ENCODE measurements around the gene ACTR3.
A peak's percentile ranks its signal among the peaks of the same experiment; 100 is the strongest.
"Not testable (repeated sequence)": the region's sequence is repeated elsewhere in the genome, so short reads cannot be mapped to it uniquely, and the experiment has no call there.

The ACTR3 gene

GRCh38 chr2:113906647-113907046, 16.8 kb downstream of the ACTR3 start:
- FAIRE-seq = no peak

- no peak for FAIRE-seq
These were observed 17.4 kb downstream of the ACTR3 start for GRCh38 chr2:113907297-113907696.

GRCh38 chr2:113910110-113910717, 20.3 kb downstream of the ACTR3 start:
- no peak for FAIRE-seq

- FAIRE-seq = no peak
These were observed 21.2 kb downstream of the ACTR3 start for GRCh38 chr2:113910967-113911678.

GRCh38 chr2:113915082-113915819, 25.4 kb downstream of the ACTR3 start:
- no peak for FAIRE-seq

GRCh38 chr2:113918229-113918628, 28.3 kb downstream of the ACTR3 start:
- no peak for FAIRE-seq

GRCh38 chr2:113920996-113921395, 31.1 kb downstream of the ACTR3 start:
- no peak for FAIRE-seq

- FAIRE-seq = no peak
These were observed 32.4 kb downstream of the ACTR3 start for GRCh38 chr2:113922335-113922734.

GRCh38 chr2:113922784-113923183, 32.9 kb downstream of the ACTR3 start:
- FAIRE-seq = no peak

GRCh38 chr2:113925884-113926283, 36.0 kb downstream of the ACTR3 start:
- FAIRE-seq = no peak

- no peak for FAIRE-seq
These were observed 36.4 kb downstream of the ACTR3 start for GRCh38 chr2:113926314-113926713.

- no peak for FAIRE-seq
These were observed 40.6 kb downstream of the ACTR3 start for GRCh38 chr2:113930448-113930847.

GRCh38 chr2:113937501-113937900, 47.6 kb downstream of the ACTR3 start:
- no peak for FAIRE-seq

GRCh38 chr2:113940891-113941290, 51.0 kb downstream of the ACTR3 start:
- FAIRE-seq = no peak

- not testable (repeated sequence) for FAIRE-seq
These were observed 55.9 kb downstream of the ACTR3 start for GRCh38 chr2:113945784-113946183.

- FAIRE-seq = not testable (repeated sequence)
These were observed 61.0 kb downstream of the ACTR3 start for GRCh38 chr2:113950906-113951305.

GRCh38 chr2:113961000-113961399, 71.1 kb downstream of the ACTR3 start:
- FAIRE-seq = no peak

GRCh38 chr2:113962692-113963480, 73.0 kb downstream of the ACTR3 start:
- FAIRE-seq = peak; percentile 45

GRCh38 chr2:113963965-113964364, 74.1 kb downstream of the ACTR3 start:
- no peak for FAIRE-seq

GRCh38 chr2:113964436-113964835, 74.5 kb downstream of the ACTR3 start:
- no peak for FAIRE-seq

- no peak for FAIRE-seq
These were observed 75.3 kb downstream of the ACTR3 start for GRCh38 chr2:113965228-113965627.

GRCh38 chr2:113965644-113966043, 75.8 kb downstream of the ACTR3 start:
- no peak for FAIRE-seq

GRCh38 chr2:113966171-113966570, 76.3 kb downstream of the ACTR3 start:
- no peak for FAIRE-seq
